Epithelial cell of prostate (primary cell): ENCODE data around the gene GYG1.
A peak's percentile ranks its signal among the peaks of the same experiment; 100 is the strongest.

Source experiments
- DNase-seq: peaks from one replicate; pipeline ENCODE4 v3.0.0-alpha.2; 2011; ENCODE audit warnings: low read depth, low spot score
- H3K27ac ChIP-seq: fragments of 450-650 bp; 2 replicates; pipeline ENCODE4 v1.5.1; 2017; ENCODE audit warnings: mild to moderate bottlenecking

GYG1 gene

DNA sequence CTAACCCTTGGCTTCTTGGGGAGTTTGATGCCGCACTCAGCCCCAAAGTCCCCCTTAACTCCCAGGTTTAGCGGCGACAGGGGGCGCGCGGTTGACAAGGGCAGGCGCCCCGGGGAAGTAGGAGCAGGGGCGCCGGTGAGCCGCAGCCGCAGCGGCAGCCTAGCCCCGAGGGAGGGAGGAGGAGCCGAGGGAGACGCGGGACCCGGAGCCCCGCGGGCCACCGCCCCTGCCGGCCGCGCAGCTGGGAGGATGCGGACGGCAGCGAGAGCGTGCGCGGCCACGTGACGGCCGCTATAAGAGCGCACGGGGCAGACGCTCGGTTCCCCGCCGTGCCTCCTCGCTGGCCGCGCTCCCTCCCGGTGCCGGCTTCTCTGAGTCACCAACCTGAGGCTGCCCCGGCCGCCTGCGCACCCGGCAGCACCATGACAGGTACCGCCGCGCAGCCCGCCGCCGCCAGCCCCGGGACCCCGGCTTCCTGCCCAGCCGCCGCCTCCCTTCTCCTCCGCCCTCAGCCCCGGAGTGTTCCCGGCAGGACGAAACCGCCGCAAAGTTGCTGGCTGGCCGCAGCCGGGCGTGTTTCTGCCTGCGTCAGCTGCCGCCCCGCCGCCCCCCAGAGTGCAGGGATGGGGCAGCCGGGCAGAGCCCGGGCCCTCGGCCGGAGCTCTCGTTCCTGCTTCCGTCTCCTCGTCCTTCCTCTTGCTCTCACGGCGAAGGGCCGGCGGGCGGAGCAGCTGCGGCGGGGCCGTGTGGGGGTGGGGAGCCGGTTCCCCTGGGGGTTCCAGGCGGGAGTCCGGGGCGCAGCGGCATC lies at the start of gene GYG1:
TSS of gene GYG1 (plus strand) at position 322 of the 808 bp plus-strand sequence. CDS start at position 423, 101 bp downstream.
- no peak for DNase-seq
- peak within 1 kb of the TSS; percentile 51 for H3K27ac ChIP-seq

DNA sequence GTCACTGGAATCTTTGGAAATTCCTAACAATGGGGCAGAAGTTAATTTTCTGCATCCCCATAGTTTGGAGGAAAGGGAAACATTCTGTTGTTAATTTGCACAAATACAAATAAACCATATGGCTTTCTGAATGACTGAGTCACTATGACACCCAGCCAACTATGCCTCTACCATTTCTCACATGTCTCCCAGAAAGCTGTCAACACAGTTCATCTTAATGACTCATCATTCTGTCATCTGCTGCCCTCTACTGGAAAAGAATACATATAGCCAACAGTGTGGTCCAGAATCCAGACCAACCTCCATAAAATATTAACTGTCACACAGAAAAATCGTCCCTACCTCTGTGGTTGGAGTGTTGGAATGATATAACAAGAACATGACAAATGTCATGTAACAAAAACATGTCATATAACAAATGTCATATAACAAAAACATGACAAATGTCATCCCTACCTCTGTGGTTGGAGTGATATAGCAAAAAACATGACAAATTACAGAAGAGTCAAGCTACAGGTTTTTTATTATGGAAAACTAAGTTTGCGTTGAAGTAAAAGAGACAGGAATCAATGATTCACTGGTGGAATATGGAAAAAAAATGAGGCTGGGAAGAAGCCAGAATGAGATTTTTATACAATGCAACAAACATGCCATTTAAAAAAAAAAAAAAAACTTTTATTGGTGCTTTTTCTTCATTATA lies 47.7 kb upstream of the GYG1 start:
- DNase-seq = peak; percentile 64
- H3K27ac ChIP-seq = no peak overlapping the region

- H3K27ac ChIP-seq = no peak overlapping the region
- no peak for DNase-seq
These were observed 46.2 kb upstream of the GYG1 start for GRCh38 chr3:148945116-148945515.

DNA sequence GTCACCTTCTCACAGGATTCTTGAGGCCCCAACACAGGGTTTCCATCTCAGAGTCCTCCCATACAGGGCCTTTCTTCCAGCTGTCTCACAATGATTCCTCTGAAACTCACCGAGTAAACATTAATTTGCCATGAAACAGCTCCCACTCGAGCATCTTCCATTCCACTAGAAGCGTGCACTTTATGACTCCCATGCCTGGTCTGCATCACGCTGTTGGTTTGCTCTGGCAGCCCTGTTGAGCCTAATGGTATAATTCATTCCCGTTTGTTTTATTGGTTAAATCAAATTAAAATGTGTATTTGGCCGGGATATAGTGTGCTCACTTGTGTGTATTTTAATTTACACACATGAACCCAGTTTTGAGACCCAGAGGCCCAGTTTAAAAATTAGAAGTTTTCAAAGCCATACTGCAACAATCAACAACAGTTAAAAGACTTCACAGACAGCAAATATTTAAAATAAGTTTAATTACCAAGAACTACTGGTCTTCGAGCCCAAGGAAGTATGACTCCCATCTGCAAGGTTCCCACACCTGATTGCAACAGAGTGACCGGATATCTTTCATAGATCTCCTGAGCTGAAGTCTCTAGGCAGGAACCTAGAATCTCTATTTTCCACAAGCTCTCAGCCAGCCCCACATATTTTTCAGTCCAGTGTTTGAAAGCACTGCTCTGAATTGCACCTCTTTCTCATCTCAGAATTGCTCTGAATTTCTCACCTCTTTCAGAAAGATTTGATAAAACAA lies 42.3 kb upstream of the GYG1 start:
- DNase-seq = no peak

GRCh38 chr3:148950806-148951205 lies 40.5 kb upstream of the GYG1 start:
- DNase-seq = no peak
- H3K27ac ChIP-seq = no peak overlapping the region

More for the DNA sequence above, 42.3 kb upstream of the GYG1 start:
- H3K27ac ChIP-seq = no peak overlapping the region

GRCh38 chr3:148951599-148952361 lies 39.6 kb upstream of the GYG1 start:
- H3K27ac ChIP-seq = no peak overlapping the region
- no peak for DNase-seq

- DNase-seq = no peak
These were observed 38.2 kb upstream of the GYG1 start for GRCh38 chr3:148953094-148953493.

DNA sequence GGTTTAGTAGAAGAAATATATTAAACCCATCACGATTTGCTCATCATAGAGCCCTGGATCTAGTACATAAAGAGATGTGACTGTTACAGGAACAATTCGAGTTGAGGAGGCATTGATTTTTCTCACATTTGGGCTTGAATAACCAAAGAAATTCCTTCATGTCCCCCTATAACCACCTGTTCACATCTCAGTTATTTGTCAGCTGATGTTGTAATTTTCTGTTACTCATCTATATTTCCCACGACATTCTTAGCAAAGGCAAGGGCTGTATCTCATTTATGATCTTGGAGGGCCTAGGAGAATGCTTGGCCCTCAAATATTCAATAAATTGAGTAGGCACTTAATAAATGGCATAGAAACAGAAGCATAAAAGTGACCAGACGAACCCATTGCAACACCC lies 36.4 kb upstream of the GYG1 start:
- no peak for DNase-seq
- H3K27ac ChIP-seq = no peak overlapping the region

More at GRCh38 chr3:148953094-148953493, 38.2 kb upstream of the GYG1 start:
- H3K27ac ChIP-seq = no peak overlapping the region

DNA sequence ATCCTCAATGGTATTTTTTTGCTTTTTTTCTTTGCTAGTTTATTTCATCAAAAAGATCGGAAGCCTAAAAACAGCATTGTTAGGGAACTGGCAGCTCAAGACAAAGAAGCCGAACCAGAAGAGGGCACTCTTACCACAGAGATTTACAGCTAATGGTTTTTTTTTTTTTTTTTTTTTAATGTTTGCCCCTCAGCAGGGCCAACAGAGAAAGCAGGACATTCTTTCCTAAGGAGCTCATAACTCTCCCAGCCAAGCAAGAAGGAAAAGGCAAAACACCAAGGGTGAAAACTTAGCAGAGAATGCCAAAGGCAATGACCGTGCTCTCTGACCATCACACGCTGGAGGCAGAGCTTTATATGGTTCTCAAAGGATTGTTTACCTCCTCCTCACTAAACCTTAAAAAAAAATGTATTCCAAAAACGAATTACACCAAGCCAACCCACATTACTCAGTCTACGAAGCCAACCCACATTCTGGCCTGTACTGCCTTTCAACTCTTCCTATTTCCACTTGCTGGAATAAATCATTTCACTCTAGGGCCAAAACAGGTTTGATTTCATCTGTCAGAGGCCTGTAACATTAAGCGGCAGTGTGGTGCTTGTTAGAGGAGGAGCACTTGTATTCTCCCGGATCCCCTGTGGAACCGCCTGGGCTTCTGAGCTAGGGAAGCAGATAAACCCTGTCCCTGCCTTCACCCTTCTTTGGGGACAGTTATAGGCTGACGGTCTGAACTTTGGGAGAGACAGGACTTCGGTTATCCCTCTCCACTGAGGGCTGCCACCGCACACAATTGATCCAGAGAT lies 35.6 kb upstream of the GYG1 start:
- DNase-seq = no peak
- H3K27ac ChIP-seq = no peak overlapping the region

DNA sequence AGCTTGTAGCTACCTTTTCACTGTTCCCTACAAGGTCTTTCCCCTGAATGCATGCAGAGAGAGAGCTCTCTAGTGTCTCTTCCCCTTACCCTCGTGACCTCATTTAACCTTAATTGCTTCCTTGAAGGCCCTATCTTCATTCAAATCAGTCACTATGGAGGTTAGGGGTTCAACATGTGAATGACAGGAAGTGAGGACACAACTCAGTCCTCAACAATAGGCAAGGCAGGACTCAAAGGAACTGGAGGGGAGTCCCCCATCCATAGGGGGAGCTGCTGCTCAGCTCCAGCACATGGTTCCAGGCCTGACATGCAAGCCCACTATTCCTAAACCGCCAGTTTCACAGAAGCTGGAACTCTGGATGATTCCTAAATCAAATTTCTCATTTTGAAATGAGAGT lies 33.8 kb upstream of the GYG1 start:
- DNase-seq = no peak

GRCh38 chr3:148958696-148959095 lies 32.6 kb upstream of the GYG1 start:
- DNase-seq = no peak
- H3K27ac ChIP-seq = no peak overlapping the region

More for the DNA sequence above, 33.8 kb upstream of the GYG1 start:
- no peak overlapping the region for H3K27ac ChIP-seq

DNA sequence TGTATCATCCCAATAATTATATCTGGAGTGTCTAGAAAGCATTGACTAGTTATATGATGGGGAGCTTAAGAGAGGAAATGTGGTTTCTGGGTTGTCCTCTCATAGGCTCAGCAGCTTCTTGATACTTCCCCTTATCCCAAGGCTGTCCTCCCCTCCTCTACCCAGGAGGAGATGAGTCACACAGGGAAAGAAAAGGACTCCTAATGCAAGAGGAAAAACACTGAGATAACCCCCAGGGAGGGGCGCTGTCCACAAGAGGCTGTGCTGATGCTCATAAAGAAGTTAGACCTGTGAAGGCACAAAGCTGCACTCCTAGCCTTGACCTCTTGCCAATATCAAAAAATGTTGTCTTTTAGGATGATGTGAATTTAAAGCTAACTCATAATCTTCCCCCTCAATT lies 28.8 kb upstream of the GYG1 start:
- DNase-seq = peak; percentile 36

DNA sequence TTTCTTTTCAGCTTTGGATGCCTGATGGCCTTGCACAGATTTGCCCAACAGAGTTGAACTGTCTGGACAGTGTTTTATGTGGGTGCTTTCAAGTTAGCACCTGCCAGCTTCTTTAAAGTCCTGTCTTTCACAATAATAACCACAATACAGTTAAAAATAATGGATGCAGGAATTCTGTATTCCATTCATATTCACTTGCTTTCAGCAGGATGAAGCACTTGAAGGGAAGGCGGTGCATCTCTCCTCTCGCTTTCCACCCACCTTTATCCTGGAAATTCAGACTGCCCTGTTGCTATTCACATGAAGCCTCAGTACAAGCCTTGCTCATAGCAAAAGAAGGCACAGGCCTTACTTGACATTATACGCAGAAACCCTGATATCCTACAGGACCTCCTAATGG lies 26.5 kb upstream of the GYG1 start:
- no peak for DNase-seq
- no peak overlapping the region for H3K27ac ChIP-seq

More for the DNA sequence above, 28.8 kb upstream of the GYG1 start:
- no peak overlapping the region for H3K27ac ChIP-seq

DNA sequence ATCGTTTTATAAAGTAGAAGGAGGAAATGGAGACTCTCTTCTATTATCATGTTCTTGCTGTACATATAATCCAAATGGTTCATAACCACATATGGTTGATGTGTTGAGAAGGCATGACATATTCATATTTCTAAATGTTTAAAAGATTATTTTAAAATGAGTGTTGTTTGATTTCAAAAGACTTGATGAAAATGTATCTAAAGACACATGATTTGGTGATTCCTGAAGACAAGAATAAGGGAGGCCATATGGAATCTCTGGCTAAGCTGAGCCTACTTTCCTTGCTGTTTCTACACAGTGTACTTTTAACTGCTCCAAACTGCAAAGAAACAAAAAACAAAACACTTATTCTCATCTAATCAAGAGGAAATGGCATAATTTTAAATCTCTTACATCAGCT lies 23.0 kb upstream of the GYG1 start:
- DNase-seq = no peak
- H3K27ac ChIP-seq = no peak overlapping the region

GRCh38 chr3:148970271-148970670 lies 21.1 kb upstream of the GYG1 start:
- H3K27ac ChIP-seq = no peak overlapping the region

DNA sequence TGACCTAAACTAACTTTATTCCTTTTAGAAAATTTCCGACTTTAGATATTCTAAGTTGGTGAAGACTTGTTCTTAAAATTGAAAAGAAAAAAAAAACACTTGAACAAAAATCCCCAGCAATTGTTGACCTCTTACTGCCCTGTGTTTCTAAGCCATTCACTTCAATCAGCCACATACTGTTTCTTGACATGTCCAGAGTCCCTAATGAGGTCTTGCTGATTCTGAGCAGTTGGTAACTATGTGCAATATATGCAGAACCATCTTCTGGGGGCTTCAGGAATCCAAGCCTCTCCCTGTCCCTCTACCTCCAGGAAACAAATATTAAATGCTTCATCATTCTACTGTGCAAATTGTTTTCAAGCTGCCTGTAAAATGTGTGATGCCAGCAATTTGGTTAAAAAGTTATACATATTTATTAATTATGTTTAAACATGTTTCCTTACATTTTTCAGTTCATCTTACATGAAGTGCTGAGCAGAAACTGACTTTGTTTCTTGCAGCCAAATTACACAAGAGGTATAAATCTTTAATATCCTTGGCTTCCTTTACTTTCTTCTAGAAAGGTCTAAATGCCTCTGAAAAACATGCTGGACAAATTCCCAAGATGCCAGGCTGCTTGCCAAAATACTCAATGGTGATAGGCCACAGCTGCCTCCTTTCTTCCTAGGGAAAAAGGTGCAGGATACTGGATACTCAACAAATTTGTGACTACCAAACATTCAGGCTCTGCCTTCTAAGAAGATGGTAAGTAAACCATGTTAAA lies 19.8 kb upstream of the GYG1 start:
- no peak overlapping the region for H3K27ac ChIP-seq
- DNase-seq = no peak

More at GRCh38 chr3:148970271-148970670, 21.1 kb upstream of the GYG1 start:
- DNase-seq = no peak

DNA sequence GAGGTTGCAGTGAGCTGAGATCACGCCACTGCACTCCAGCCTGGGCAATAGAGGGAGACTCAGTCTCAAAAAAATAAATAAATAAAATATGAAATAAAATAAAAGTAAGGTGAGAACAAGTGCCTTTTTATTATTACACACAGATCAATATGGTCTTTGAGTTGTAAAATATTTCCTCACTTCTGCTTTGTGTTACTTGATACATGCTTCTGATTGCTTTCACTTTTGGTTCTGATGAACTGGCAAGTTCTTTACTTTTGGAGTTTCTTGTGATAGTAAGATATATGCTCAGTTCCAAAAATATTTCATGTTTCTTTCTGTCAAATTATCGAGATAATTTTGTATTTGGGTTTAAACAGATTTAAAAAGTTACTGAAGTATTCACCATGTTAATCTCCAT lies 16.6 kb upstream of the GYG1 start:
- H3K27ac ChIP-seq = no peak overlapping the region
- DNase-seq = no peak

DNA sequence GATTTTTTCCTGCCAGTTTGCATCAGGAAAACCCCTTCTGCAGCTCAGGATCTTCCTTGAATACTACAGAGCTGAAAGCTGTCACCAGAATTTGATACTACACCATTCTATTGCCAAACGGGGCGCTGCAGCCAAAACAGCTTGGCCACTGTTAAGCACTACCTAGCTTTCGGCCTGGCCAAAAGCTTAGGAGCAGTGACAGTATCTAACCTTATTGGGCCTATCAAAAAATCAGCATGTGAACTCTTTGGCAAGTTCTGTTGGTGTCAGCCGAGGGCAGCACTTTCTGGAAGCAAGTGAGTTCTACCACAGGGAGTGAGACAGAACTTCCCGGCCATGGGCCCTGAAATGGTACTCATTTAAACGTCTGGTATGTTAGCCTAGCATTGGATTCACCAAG lies 16.1 kb upstream of the GYG1 start:
- H3K27ac ChIP-seq = no peak overlapping the region
- no peak for DNase-seq

- no peak overlapping the region for H3K27ac ChIP-seq
- DNase-seq = no peak
These were observed 15.6 kb upstream of the GYG1 start for GRCh38 chr3:148975696-148976095.
